ENCODE measurements around the gene C19orf73. TPM values are rescaled to one million over a fixed set of nuclear protein-coding genes. Genes with fewer than 3 reads are reported as not detected.
A peak's percentile ranks its signal among the peaks of the same experiment; 100 is the strongest.

Gene C19orf73
- total RNA-seq, 1 experiment from 2014 or later = 1.4 TPM

DNA sequence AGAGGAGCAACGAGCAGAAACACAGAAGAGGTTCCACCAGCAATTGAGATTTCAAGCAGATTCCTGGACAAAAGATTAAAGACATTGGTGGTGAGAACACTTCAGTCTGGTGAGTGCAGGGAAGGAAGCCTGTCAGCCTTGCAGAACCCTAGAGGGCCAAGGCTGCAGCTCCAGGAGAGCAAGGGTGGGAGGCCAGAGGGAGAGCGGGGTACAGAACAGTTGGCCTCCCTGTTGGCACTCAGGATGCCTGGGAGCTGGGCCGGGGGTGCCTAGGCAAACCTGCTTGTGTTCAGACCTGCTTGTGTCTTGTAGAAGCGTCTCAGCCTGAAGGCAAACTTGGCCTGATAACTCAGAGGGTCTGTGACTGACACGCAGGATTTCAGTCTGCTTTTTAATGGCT, 9.9 kb downstream of the C19orf73 start:
- Histone ChIP-seq H3K9me3 (ENCODE audit: control insufficient read depth, insufficient read depth, low read depth, low read length) (no peaks in the 10 kb centered on the region), H3K4me1 (ENCODE audit: control insufficient read depth, insufficient read depth, low read length) (peaks cover 4% of the 10 kb centered on the region; the same call in 1 of the 2 replicates), H3K27ac (ENCODE audit: low read length) (no peak overlapping the region), H3K4me3 (ENCODE audit: low read depth in 2 of 2, low read length in 2 of 2) (no peak overlapping the region), H3K27me3 (ENCODE audit: control insufficient read depth, insufficient read depth, low read length) (no peaks in the 10 kb centered on the region), H3K36me3 (ENCODE audit: control insufficient read depth, insufficient read depth, low read length) (no peaks in the 10 kb centered on the region; the same call in 1 of the 2 replicates)
- ATAC-seq (no peak), DNase-seq (ENCODE audit: low read depth, low spot score) (no peak)
- intact Hi-C loops (cut with micrococcal nuclease; ENCODE audit: unreplicated experiment) (no loop called here), in situ Hi-C loops (cut with HindIII; ENCODE audit: low pct_unique_long_range_greater_than_20kb, low sequenced_read_pairs) (no loop called here)
- BruUV-seq (replicated peaks) = no TSS peak
- TF ChIP-seq, protein P1, sequence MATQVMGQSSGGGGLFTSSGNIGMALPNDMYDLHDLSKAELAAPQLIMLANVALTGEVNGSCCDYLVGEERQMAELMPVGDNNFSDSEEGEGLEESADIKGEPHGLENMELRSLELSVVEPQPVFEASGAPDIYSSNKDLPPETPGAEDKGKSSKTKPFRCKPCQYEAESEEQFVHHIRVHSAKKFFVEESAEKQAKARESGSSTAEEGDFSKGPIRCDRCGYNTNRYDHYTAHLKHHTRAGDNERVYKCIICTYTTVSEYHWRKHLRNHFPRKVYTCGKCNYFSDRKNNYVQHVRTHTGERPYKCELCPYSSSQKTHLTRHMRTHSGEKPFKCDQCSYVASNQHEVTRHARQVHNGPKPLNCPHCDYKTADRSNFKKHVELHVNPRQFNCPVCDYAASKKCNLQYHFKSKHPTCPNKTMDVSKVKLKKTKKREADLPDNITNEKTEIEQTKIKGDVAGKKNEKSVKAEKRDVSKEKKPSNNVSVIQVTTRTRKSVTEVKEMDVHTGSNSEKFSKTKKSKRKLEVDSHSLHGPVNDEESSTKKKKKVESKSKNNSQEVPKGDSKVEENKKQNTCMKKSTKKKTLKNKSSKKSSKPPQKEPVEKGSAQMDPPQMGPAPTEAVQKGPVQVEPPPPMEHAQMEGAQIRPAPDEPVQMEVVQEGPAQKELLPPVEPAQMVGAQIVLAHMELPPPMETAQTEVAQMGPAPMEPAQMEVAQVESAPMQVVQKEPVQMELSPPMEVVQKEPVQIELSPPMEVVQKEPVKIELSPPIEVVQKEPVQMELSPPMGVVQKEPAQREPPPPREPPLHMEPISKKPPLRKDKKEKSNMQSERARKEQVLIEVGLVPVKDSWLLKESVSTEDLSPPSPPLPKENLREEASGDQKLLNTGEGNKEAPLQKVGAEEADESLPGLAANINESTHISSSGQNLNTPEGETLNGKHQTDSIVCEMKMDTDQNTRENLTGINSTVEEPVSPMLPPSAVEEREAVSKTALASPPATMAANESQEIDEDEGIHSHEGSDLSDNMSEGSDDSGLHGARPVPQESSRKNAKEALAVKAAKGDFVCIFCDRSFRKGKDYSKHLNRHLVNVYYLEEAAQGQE (IDR thresholded peaks at IDR 0.05; ENCODE audit: insufficient read depth in 1 of 2, low read depth in 2 of 2, low read length in 1 of 2) = no peak
- TF ChIP-seq CTCF (IDR thresholded peaks at IDR 0.05) = no peak
- TF ChIP-seq SIN3A (IDR thresholded peaks at IDR 0.05; ENCODE audit: borderline replicate concordance, insufficient read depth, low read depth, low read length) = no peak
- TF ChIP-seq POLR2AphosphoS5 (IDR thresholded peaks at IDR 0.05; ENCODE audit: low read depth, low read length) = no peak
- no peak for TF ChIP-seq TCF7L2 (IDR thresholded peaks at IDR 0.05; ENCODE audit: low read depth, low read length)
- ChIA-PET CTCF (no interaction called here), POLR2A (no interaction called here)

- TF ChIP-seq CTCF (IDR thresholded peaks at IDR 0.05) (no peak), TCF7L2 (IDR thresholded peaks at IDR 0.05; ENCODE audit: low read depth, low read length) (no peak)
- TF ChIP-seq, protein P1 (IDR thresholded peaks at IDR 0.05; ENCODE audit: insufficient read depth in 1 of 2, low read depth in 2 of 2, low read length in 1 of 2) = no peak
- H3K4me1 ChIP-seq (ENCODE audit: control insufficient read depth, insufficient read depth, low read length) = no peaks in the 10 kb centered on the region
- no peaks in the 10 kb centered on the region for H3K9me3 ChIP-seq (ENCODE audit: control insufficient read depth, insufficient read depth, low read depth, low read length)
- intact Hi-C loops (cut with micrococcal nuclease; ENCODE audit: unreplicated experiment) = no loop called here
- TSS peak; percentile 84 for BruUV-seq (replicated peaks)
- H3K27ac ChIP-seq (ENCODE audit: low read length) = no peak overlapping the region
- no peak for ATAC-seq
- H3K36me3 ChIP-seq (ENCODE audit: control insufficient read depth, insufficient read depth, low read length) = no peaks in the 10 kb centered on the region; the same call in 1 of the 2 replicates
- POLR2A ChIA-PET = no interaction called here
- in situ Hi-C loops (cut with HindIII; ENCODE audit: low pct_unique_long_range_greater_than_20kb, low sequenced_read_pairs) = no loop called here
- CTCF ChIA-PET = no interaction called here
- H3K27me3 ChIP-seq (ENCODE audit: control insufficient read depth, insufficient read depth, low read length) = no peaks in the 10 kb centered on the region
- H3K4me3 ChIP-seq (ENCODE audit: low read depth in 2 of 2, low read length in 2 of 2) = no peak overlapping the region
- DNase-seq (ENCODE audit: low read depth, low spot score) = no peak
Observed at GRCh38 chr19:49107625-49108459, 11.1 kb downstream of the C19orf73 start.
